Activated naive CD8-positive, alpha-beta T cell treated with anti-CD3 and anti-CD28 coated beads for 36 hours (primary cell): ENCODE data around the gene GCNT4. TPM values are rescaled to one million over a fixed set of nuclear protein-coding genes. Genes with fewer than 3 reads are reported as not detected.

Experiments
- DNase-seq: peaks from one replicate; pipeline ENCODE4 v3.0.0; 2021
- H3K27ac Mint-ChIP-seq: one replicate; pipeline ENCODE4 v1.8.0; 2022; ENCODE audit warnings: mild to moderate bottlenecking, moderate library complexity, mixed read lengths
- H3K27me3 Mint-ChIP-seq: one replicate; pipeline ENCODE4 v1.8.0; 2022; ENCODE audit warnings: mild to moderate bottlenecking, mixed read lengths
- H3K36me3 Mint-ChIP-seq: one replicate; pipeline ENCODE4 v1.8.0; 2021; ENCODE audit warnings: mild to moderate bottlenecking, mixed read lengths
- H3K4me1 Mint-ChIP-seq: one replicate; pipeline ENCODE4 v1.8.0; 2021; ENCODE audit warnings: mixed read lengths
- H3K4me3 Mint-ChIP-seq: one replicate; pipeline ENCODE4 v1.8.0; 2022; ENCODE audit warnings: mild to moderate bottlenecking, moderate library complexity, mixed read lengths
- H3K9me3 Mint-ChIP-seq: one replicate; pipeline ENCODE4 v1.8.0; 2022; ENCODE audit warnings: mixed read lengths
- total RNA-seq, 2 experiments: library from RNA; stranded (reverse); gene quantifications; one replicate each; pipeline ENCODE4 v1.2.3, GENCODE V29; 2021

Gene GCNT4
- total RNA-seq, 2 experiments from 2014 or later, result 1.6 to 1.7 TPM

- H3K4me3 Mint-ChIP-seq, result no peak overlapping the region
- no peak for DNase-seq
- no peak overlapping the region for H3K27ac Mint-ChIP-seq
- H3K27me3 Mint-ChIP-seq, result no peaks in the 10 kb centered on the region
- H3K36me3 Mint-ChIP-seq, result peaks cover 54% of the 10 kb centered on the region
- peaks cover 60% of the 10 kb centered on the region for H3K4me1 Mint-ChIP-seq
- H3K9me3 Mint-ChIP-seq, result peaks cover 2% of the 10 kb centered on the region
Observed at GRCh38 chr5:75043633-75044264, 8.6 kb downstream of the GCNT4 start.

DNA sequence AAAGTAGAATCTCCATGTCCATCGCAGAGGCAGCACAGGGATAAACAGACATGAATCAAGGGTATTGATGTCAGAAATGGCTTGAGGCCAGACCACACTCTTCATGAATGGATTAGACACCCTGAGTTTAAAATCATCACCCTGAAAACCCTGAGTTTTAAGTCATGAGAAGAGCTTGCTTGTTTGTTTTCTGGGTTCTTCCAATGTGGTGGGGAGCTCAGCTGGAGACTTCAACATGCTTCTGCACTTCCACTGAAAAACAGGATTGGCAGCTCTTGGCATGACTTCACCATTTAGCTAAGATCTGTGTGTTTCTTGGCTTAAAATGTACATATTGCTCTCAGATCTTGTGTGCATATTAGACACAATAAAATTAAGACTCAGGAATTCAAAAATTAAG is 9.8 kb downstream of the GCNT4 start:
- peaks cover 55% of the 10 kb centered on the region for H3K4me1 Mint-ChIP-seq
- H3K9me3 Mint-ChIP-seq, result peaks cover 2% of the 10 kb centered on the region
- no peak overlapping the region for H3K4me3 Mint-ChIP-seq
- H3K27ac Mint-ChIP-seq, result no peak overlapping the region
- no peaks in the 10 kb centered on the region for H3K27me3 Mint-ChIP-seq
- peaks cover 58% of the 10 kb centered on the region for H3K36me3 Mint-ChIP-seq
- DNase-seq, result no peak

- no peak for DNase-seq
- Mint-ChIP-seq H3K27me3 (no peaks in the 10 kb centered on the region), H3K4me1 (peaks cover 60% of the 10 kb centered on the region), H3K4me3 (no peak overlapping the region), H3K36me3 (peaks cover 57% of the 10 kb centered on the region), H3K9me3 (peaks cover 2% of the 10 kb centered on the region), H3K27ac (no peak overlapping the region)
Observed at GRCh38 chr5:75040973-75041372, 11.4 kb downstream of the GCNT4 start.

- Mint-ChIP-seq H3K27me3 (no peaks in the 10 kb centered on the region), H3K36me3 (peaks cover 37% of the 10 kb centered on the region), H3K4me1 (peaks cover 60% of the 10 kb centered on the region), H3K4me3 (no peak overlapping the region), H3K27ac (peak overlapping the region; percentile 71), H3K9me3 (no peaks in the 10 kb centered on the region)
- DNase-seq, result peak; percentile 49
Observed at GRCh38 chr5:75037106-75037505, 15.3 kb downstream of the GCNT4 start.

- H3K4me3 Mint-ChIP-seq, result no peak overlapping the region
- H3K4me1 Mint-ChIP-seq, result peaks cover 53% of the 10 kb centered on the region
- H3K27me3 Mint-ChIP-seq, result no peaks in the 10 kb centered on the region
- peaks cover 33% of the 10 kb centered on the region for H3K36me3 Mint-ChIP-seq
- peak; percentile 55 for DNase-seq
- H3K27ac Mint-ChIP-seq, result peak overlapping the region; percentile 59
- no peaks in the 10 kb centered on the region for H3K9me3 Mint-ChIP-seq
Observed at GRCh38 chr5:75034137-75034739, 18.1 kb downstream of the GCNT4 start.

- DNase-seq, result no peak
- Mint-ChIP-seq H3K36me3 (peaks cover 26% of the 10 kb centered on the region), H3K4me1 (peaks cover 53% of the 10 kb centered on the region), H3K9me3 (no peaks in the 10 kb centered on the region), H3K4me3 (no peak overlapping the region), H3K27ac (no peak overlapping the region), H3K27me3 (no peaks in the 10 kb centered on the region)
Observed at GRCh38 chr5:75031366-75031765, 21.0 kb downstream of the GCNT4 start.

DNA sequence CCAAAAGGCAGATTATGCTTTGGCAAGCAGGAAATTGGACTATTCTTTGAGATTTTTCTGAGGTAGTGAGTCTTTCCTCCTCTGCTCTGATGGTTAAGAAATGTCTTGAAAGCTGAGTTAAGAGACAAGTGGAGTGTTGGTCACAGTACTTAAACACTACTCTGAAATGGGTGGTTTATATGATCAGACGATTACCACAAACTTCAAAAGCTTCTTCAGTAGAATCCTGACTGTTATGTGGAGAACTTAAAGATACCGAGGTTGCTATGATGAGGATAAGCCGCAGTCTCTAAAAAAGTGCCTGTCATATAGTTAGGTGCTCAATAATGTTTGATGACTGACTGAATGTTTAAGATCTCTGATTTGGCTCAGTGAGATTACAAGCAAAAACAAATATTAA is 24.3 kb downstream of the GCNT4 start:
- Mint-ChIP-seq H3K27me3 (no peaks in the 10 kb centered on the region), H3K36me3 (peaks cover 17% of the 10 kb centered on the region), H3K4me3 (no peak overlapping the region), H3K4me1 (peaks cover 49% of the 10 kb centered on the region), H3K27ac (peak overlapping the region; percentile 62), H3K9me3 (no peaks in the 10 kb centered on the region)
- no peak for DNase-seq

DNA sequence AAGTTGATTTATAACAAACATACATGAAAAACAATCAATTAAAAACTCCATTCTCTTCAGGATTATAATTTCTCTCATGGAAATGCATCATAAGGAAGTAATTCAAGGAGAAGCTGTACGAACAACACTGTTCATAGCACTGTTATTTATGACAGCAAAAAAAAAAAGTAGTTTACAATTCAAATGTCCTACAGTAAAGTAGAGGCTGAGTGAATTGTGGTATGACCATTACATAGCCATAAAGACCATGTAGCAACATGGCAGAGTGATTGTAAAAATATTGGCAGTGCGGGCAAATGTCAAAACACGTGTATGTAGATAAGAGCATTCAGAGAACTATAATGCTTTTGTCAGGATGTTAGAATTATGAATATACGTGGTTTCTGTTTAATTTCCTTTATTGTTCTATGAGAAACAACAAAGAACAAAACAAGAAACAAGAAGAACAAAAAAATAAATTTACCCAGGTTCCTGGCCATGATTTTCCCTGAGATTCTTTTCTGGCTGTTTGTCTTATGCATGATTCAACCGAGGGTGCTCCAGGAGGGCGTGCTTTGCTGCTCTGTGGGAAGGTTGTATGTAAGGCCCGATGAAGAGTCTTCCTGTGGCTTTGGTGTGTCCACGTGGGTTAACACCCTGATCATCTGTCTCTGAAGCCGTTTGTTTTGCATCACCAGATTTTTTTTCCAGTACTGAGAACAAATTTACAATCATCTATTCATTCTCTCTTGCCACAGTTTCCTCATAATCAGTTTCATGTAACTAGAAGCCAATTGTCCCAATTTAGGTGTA is 28.8 kb downstream of the GCNT4 start:
- peaks cover 48% of the 10 kb centered on the region for H3K4me1 Mint-ChIP-seq
- H3K27ac Mint-ChIP-seq, result peak overlapping the region; percentile 59
- peaks cover 2% of the 10 kb centered on the region for H3K36me3 Mint-ChIP-seq
- peak; percentile 39 for DNase-seq
- no peaks in the 10 kb centered on the region for H3K27me3 Mint-ChIP-seq
- no peaks in the 10 kb centered on the region for H3K9me3 Mint-ChIP-seq
- peak overlapping the region; percentile 58 for H3K4me3 Mint-ChIP-seq

DNA sequence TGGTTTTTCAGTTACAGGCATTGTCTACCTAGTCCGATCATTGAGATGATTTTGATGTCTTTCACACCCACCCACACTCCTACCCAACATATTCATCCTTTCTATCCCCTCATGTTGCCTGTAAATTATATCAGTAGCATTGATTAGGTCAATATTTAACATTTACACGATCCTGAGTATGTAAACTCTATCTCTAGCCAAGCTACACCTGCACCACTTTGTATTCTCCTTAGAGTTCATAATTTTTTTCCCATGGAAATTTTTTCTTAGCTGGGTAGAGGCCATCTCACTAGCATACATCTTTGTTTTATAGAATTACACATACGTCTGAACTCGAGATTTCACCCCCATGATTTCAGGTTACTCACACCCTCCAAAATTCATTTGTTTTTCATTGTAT is 30.6 kb downstream of the GCNT4 start:
- peaks cover 47% of the 10 kb centered on the region for H3K4me1 Mint-ChIP-seq
- no peak overlapping the region for H3K27ac Mint-ChIP-seq
- no peaks in the 10 kb centered on the region for H3K27me3 Mint-ChIP-seq
- H3K36me3 Mint-ChIP-seq, result peaks cover 2% of the 10 kb centered on the region
- no peak overlapping the region for H3K4me3 Mint-ChIP-seq
- no peak for DNase-seq
- no peaks in the 10 kb centered on the region for H3K9me3 Mint-ChIP-seq

DNA sequence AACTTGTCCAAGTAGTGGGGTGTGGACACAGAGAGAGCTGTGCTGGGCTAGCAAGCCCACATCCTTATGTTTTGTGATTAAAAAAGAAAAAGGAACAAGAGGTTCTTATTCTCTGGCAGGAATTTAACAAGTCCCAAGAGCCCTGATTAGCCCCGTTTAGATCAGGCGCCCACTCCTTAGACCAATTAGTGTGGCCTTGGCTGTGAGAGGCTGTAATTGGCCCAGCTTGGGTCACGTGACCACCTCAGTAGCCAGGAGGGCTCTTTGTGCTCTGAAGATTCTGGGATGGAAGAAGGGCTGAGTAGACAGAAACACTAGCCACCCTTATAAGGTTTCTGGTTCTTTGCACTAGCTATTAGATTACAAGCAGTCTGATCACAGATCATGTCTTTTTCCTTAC is 31.1 kb downstream of the GCNT4 start:
- H3K9me3 Mint-ChIP-seq, result no peaks in the 10 kb centered on the region
- H3K4me1 Mint-ChIP-seq, result peaks cover 45% of the 10 kb centered on the region
- no peak overlapping the region for H3K27ac Mint-ChIP-seq
- no peak for DNase-seq
- H3K36me3 Mint-ChIP-seq, result no peaks in the 10 kb centered on the region
- H3K27me3 Mint-ChIP-seq, result no peaks in the 10 kb centered on the region
- H3K4me3 Mint-ChIP-seq, result no peak overlapping the region

DNA sequence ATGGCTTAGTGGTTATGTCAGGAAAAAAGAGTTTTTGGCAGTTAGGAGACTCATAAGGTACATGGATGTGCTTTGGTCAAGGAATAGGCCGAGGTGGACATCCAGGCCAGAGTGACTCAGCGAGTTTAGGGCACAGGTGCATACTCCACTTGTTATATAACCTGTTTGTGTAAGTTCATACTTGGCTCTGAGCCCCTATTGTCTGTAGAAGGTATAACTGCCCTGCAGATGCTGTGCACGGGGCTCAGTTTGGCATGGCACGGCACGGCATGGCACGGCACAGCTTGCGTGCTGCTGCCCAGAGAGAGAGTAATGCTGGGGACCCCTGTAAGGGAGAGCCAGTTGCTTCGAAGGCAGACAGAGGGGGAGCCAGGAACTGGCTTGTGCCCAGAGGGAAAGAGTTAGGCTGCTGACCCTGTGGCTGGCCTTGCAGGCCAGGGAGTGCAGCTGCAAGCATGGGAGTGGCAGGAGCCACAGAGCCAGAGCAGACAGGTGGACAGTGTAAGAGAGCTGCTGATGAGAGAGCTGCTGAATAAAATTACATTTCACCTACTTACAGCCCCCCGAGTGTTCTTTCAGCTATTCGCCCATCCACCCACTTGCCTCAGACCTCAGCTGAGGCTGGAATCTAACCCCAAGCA is 32.2 kb downstream of the GCNT4 start:
- Mint-ChIP-seq H3K4me1 (peaks cover 42% of the 10 kb centered on the region), H3K9me3 (peaks cover 2% of the 10 kb centered on the region), H3K36me3 (no peaks in the 10 kb centered on the region), H3K4me3 (no peak overlapping the region), H3K27me3 (no peaks in the 10 kb centered on the region), H3K27ac (no peak overlapping the region)
- no peak for DNase-seq

DNA sequence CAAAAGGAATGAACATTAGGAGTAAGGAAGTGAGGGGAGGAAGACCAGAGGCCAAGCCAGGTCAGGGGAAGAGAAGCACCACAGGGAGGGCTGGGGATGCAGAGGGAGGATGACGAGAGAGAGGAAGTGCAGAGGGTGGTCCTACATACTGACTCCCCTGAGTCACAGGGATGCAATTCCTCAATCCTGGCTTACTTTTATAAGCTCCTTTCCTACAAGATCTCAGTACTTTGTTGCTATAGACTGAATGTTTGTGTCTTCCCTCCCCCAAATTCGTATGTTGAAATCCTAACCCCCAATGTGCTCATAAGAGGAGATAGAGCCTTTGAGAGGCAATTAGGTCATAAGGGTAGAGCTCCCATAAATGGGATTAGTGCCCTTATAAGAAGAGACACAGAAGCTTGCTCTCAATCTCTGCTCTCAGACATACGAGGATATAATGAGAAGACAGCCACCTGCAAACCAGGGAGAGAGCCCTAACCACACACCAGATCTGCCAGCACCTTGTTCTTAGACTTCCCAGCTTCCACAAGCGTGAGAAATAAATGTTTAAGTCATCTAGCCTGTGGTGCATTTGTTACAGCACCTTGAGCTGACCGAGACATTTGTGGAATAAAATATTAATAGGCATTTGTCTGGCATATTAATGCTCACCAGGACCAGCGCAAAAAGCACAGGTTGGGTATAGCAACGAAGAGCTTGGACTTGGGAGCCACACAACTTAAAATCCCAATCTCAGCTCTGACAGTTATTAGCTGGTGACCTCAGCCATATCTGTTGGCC is 33.4 kb downstream of the GCNT4 start:
- DNase-seq, result no peak
- Mint-ChIP-seq H3K4me3 (no peak overlapping the region), H3K9me3 (peaks cover 4% of the 10 kb centered on the region), H3K4me1 (peaks cover 34% of the 10 kb centered on the region), H3K36me3 (no peaks in the 10 kb centered on the region), H3K27ac (no peak overlapping the region), H3K27me3 (no peaks in the 10 kb centered on the region)

GRCh38 chr5:75017971-75018370 is 34.4 kb downstream of the GCNT4 start:
- Mint-ChIP-seq H3K27me3 (no peaks in the 10 kb centered on the region), H3K4me1 (peaks cover 24% of the 10 kb centered on the region), H3K4me3 (no peak overlapping the region), H3K27ac (no peak overlapping the region), H3K9me3 (peaks cover 4% of the 10 kb centered on the region), H3K36me3 (no peaks in the 10 kb centered on the region)
- no peak for DNase-seq

DNA sequence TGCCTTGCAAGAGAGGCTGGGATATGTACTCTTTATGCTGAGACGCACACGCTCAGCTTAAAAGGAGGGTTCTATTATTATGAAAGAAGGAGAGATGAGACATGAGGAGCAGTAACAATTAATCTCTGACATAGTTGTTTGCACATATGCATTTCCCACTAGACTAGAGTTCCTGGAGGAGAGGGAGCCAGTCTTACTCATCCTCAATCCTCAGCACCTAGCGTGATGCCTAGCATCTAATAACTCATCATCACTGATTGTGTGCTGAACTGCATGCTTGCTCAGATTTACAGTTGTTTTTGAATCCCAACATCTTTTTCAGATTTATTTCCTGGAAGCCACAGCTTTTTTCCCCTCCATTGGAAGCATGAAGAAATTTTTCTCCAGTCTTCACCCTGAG is 35.5 kb downstream of the GCNT4 start:
- H3K27me3 Mint-ChIP-seq, result no peaks in the 10 kb centered on the region
- H3K36me3 Mint-ChIP-seq, result no peaks in the 10 kb centered on the region
- H3K9me3 Mint-ChIP-seq, result peaks cover 4% of the 10 kb centered on the region
- no peak for DNase-seq
- H3K4me1 Mint-ChIP-seq, result peaks cover 18% of the 10 kb centered on the region
- H3K27ac Mint-ChIP-seq, result no peak overlapping the region
- no peak overlapping the region for H3K4me3 Mint-ChIP-seq

GRCh38 chr5:75012748-75013147 is 39.6 kb downstream of the GCNT4 start:
- no peaks in the 10 kb centered on the region for H3K36me3 Mint-ChIP-seq
- H3K27me3 Mint-ChIP-seq, result no peaks in the 10 kb centered on the region
- no peak for DNase-seq
- no peak overlapping the region for H3K27ac Mint-ChIP-seq
- H3K9me3 Mint-ChIP-seq, result peaks cover 4% of the 10 kb centered on the region
- peaks cover 17% of the 10 kb centered on the region for H3K4me1 Mint-ChIP-seq
- no peak overlapping the region for H3K4me3 Mint-ChIP-seq
